DND-41 (cell line): ENCODE measurements around the gene CLCN7.

Experiments
- ATAC-seq: fragments of 200-7000 bp; cut with Tn5 transposase; 3 replicates; pipeline ENCODE4 v1.9.1; 2021; ENCODE audit warnings: low read depth; ENCODE audit not compliant: insufficient read depth
- DNase-seq: peaks from one replicate; pipeline ENCODE4 v3.0.0-alpha.2; 2020
- H2AFZ ChIP-seq: 2 replicates; pipeline ENCODE4 v1.6.0; 2012; ENCODE audit warnings: low read depth, low read length
- H3K27ac ChIP-seq: 2 replicates; pipeline ENCODE4 v1.5.1; 2012; ENCODE audit warnings: low read length, inconsistent platforms
- H3K27me3 ChIP-seq: fragments of 200-600 bp; sonication (generic); 2 replicates; pipeline ENCODE4 v1.6.0; 2012; ENCODE audit warnings: low read length, mild to moderate bottlenecking, inconsistent platforms; ENCODE audit not compliant: insufficient read depth, poor library complexity
- H3K36me3 ChIP-seq: 2 replicates; pipeline ENCODE4 v1.5.1; 2012; ENCODE audit warnings: low read length, inconsistent platforms; ENCODE audit not compliant: insufficient read depth
- H3K4me1 ChIP-seq: 2 replicates; pipeline ENCODE4 v1.5.1; 2012; ENCODE audit warnings: mild to moderate bottlenecking, low read length; ENCODE audit not compliant: insufficient read depth
- H3K4me2 ChIP-seq: 2 replicates; pipeline ENCODE4 v1.6.0; 2012; ENCODE audit warnings: mild to moderate bottlenecking, moderate library complexity, low read length, inconsistent platforms; ENCODE audit not compliant: insufficient read depth
- H3K4me3 ChIP-seq, 2 experiments: fragments of 200-600 bp in 1 of 2; shearing (Covaris generic) in 1 of 2; 2 replicates each; pipeline ENCODE4 v1.5.1; 2012 to 2016; ENCODE audit warnings: inconsistent platforms in 2 of 2, low read length in 2 of 2, mild to moderate bottlenecking in 2 of 2, low read depth in 1 of 2, moderate library complexity in 1 of 2
- H3K79me2 ChIP-seq: 2 replicates; pipeline ENCODE4 v1.6.0; 2012; ENCODE audit warnings: low read length, inconsistent platforms; ENCODE audit not compliant: insufficient read depth
- H3K9ac ChIP-seq: 2 replicates; pipeline ENCODE4 v1.6.0; 2012; ENCODE audit warnings: low read depth, mild to moderate bottlenecking, inconsistent platforms, low read length, moderate library complexity
- H3K9me3 ChIP-seq: 2 replicates; pipeline ENCODE4 v1.5.1; 2012; ENCODE audit warnings: low read length, moderate library complexity, mild to moderate bottlenecking, inconsistent platforms; ENCODE audit not compliant: insufficient read depth, severe bottlenecking
- H4K20me1 ChIP-seq: 2 replicates; pipeline ENCODE4 v1.6.0; 2012; ENCODE audit warnings: low read length; ENCODE audit not compliant: insufficient read depth
- EZH2 ChIP-seq: IDR thresholded peaks from 3 replicates; pipeline ENCODE4 v1.6.1; 2012; ENCODE audit warnings: borderline replicate concordance, low read depth, mild to moderate bottlenecking, moderate library complexity, low read length, inconsistent platforms; ENCODE audit not compliant: severe bottlenecking
- TF ChIP-seq, protein P1 (sequence below): IDR thresholded peaks from 2 replicates; pipeline ENCODE4 v1.5.1; 2012; ENCODE audit warnings: borderline replicate concordance, low read length, moderate library complexity, mild to moderate bottlenecking; ENCODE audit not compliant: poor library complexity, severe bottlenecking; ENCODE audit errors: extremely low read depth

The CLCN7 gene

GRCh38 chr16:1424028-1424427, 50.8 kb downstream of the CLCN7 start:
- no peaks in the 10 kb centered on the region for H3K9me3 ChIP-seq
- ATAC-seq = no peak
- H3K36me3 ChIP-seq = peaks cover 4% of the 10 kb centered on the region; the same call in 1 of the 2 replicates
- H3K4me2 ChIP-seq = no peak overlapping the region
- H3K4me1 ChIP-seq = peaks cover 24% of the 10 kb centered on the region
- H3K4me3 ChIP-seq = no peak overlapping the region
- H4K20me1 ChIP-seq = peaks cover 8% of the 10 kb centered on the region
- no peak overlapping the region for H3K9ac ChIP-seq
- no peak overlapping the region for H3K27ac ChIP-seq
- H2AFZ ChIP-seq = no peak overlapping the region
- no peaks in the 10 kb centered on the region for H3K27me3 ChIP-seq
- peaks cover 15% of the 10 kb centered on the region for H3K79me2 ChIP-seq
- TF ChIP-seq EZH2 = no peak
- TF ChIP-seq, protein P1, sequence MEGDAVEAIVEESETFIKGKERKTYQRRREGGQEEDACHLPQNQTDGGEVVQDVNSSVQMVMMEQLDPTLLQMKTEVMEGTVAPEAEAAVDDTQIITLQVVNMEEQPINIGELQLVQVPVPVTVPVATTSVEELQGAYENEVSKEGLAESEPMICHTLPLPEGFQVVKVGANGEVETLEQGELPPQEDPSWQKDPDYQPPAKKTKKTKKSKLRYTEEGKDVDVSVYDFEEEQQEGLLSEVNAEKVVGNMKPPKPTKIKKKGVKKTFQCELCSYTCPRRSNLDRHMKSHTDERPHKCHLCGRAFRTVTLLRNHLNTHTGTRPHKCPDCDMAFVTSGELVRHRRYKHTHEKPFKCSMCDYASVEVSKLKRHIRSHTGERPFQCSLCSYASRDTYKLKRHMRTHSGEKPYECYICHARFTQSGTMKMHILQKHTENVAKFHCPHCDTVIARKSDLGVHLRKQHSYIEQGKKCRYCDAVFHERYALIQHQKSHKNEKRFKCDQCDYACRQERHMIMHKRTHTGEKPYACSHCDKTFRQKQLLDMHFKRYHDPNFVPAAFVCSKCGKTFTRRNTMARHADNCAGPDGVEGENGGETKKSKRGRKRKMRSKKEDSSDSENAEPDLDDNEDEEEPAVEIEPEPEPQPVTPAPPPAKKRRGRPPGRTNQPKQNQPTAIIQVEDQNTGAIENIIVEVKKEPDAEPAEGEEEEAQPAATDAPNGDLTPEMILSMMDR = no peak
- no peak for DNase-seq

- Histone ChIP-seq H2AFZ (no peak overlapping the region), H3K4me1 (peaks cover 40% of the 10 kb centered on the region), H3K4me2 (peak overlapping the region; percentile 17; the same call in 1 of the 2 replicates), H3K9ac (peak overlapping the region; percentile 74; the same call in 1 of the 2 replicates), H4K20me1 (peaks cover 8% of the 10 kb centered on the region), H3K36me3 (peaks cover 11% of the 10 kb centered on the region), H3K9me3 (no peaks in the 10 kb centered on the region), H3K27ac (peak overlapping the region; percentile 52), H3K79me2 (peaks cover 28% of the 10 kb centered on the region), H3K4me3 (no peak overlapping the region), H3K27me3 (no peaks in the 10 kb centered on the region)
- DNase-seq (no peak), ATAC-seq (no peak)
- no peak for TF ChIP-seq EZH2
Observed at GRCh38 chr16:1422076-1422475, 52.8 kb downstream of the CLCN7 start.

- H3K27ac ChIP-seq = peak overlapping the region; percentile 74
- H3K27me3 ChIP-seq = no peaks in the 10 kb centered on the region
- peaks cover 11% of the 10 kb centered on the region for H3K36me3 ChIP-seq
- peak overlapping the region; percentile 74 for H3K9ac ChIP-seq
- peak; percentile 10 for DNase-seq
- H4K20me1 ChIP-seq = peaks cover 8% of the 10 kb centered on the region
- H2AFZ ChIP-seq = peak overlapping the region; percentile 60
- no peak for ATAC-seq
- peaks cover 43% of the 10 kb centered on the region for H3K4me1 ChIP-seq
- H3K79me2 ChIP-seq = peaks cover 28% of the 10 kb centered on the region
- no peaks in the 10 kb centered on the region for H3K9me3 ChIP-seq
- H3K4me2 ChIP-seq = peak overlapping the region; percentile 93
- TF ChIP-seq EZH2 = no peak
- TF ChIP-seq, protein P1 = no peak
- peak overlapping the region; percentile 88 to 92 for H3K4me3 ChIP-seq
Observed at GRCh38 chr16:1420111-1420539, 54.7 kb downstream of the CLCN7 start.

GRCh38 chr16:1416521-1416941, 58.3 kb downstream of the CLCN7 start:
- Histone ChIP-seq H3K36me3 (peaks cover 26% of the 10 kb centered on the region), H3K4me1 (peaks cover 56% of the 10 kb centered on the region), H3K9ac (no peak overlapping the region), H3K27me3 (no peaks in the 10 kb centered on the region), H3K79me2 (peaks cover 53% of the 10 kb centered on the region), H3K4me3 (no peak overlapping the region), H3K27ac (no peak overlapping the region), H3K4me2 (no peak overlapping the region), H2AFZ (no peak overlapping the region), H3K9me3 (no peaks in the 10 kb centered on the region), H4K20me1 (peaks cover 16% of the 10 kb centered on the region)
- ATAC-seq (no peak), DNase-seq (no peak)
- TF ChIP-seq, protein P1 = no peak
- no peak for TF ChIP-seq EZH2
